GM19239 (cell line): ENCODE results near the gene MAP3K2.

Experiments used
- DNase-seq: peaks from one replicate; pipeline ENCODE4 v3.0.0; 2011; ENCODE audit warnings: low spot score; ENCODE audit not compliant: insufficient read length
- FAIRE-seq: peaks from 2 replicates; lab custom pipeline; 2011; peaks lifted over from hg19 to GRCh38; lab: Jason Lieb, UNC

The MAP3K2 gene

GRCh38 chr2:127386764-127387654 is 766 bp downstream of the MAP3K2 start:
- peak; percentile 84 for FAIRE-seq
- DNase-seq: peak; percentile 72

DNA sequence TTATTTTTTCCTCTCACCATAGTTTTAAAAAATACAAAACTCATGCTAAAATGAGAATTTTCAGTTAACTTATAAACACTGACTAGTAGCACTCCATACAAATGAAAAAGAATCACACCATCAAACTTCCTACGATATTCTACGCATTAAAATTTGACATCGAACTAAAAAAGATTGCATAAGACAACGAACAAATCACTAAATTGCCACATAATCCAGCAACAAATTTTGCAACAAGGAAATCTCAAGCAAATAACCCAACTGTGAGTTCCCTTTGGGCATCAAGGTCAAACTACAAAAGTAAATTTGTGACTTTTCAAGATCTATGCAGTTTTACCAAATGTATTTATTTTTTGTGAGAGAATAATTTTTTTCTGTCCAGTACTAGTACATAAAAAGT is 1.5 kb downstream of the MAP3K2 start:
- FAIRE-seq: no peak
- DNase-seq: no peak

DNA sequence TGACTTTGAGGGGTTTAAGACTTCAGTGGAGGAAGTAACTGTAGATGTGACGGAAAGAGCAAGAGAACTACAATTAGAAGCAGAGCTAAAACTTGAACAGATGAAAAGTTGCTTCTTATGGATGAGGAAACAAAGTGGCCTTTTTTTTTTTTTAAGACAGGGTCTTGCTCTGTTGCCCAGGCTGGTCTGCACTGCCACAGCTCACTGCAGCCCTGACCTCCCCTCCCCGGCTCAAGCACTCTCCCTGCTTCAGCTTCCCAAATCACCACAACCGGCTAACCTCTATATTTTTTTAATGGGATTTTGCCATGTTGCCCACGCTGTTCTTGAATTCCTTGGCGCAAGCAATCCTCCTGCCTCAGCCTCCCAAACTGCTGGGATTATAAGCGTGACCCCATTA is 3.2 kb downstream of the MAP3K2 start:
- DNase-seq (no peak), FAIRE-seq (no peak)

DNA sequence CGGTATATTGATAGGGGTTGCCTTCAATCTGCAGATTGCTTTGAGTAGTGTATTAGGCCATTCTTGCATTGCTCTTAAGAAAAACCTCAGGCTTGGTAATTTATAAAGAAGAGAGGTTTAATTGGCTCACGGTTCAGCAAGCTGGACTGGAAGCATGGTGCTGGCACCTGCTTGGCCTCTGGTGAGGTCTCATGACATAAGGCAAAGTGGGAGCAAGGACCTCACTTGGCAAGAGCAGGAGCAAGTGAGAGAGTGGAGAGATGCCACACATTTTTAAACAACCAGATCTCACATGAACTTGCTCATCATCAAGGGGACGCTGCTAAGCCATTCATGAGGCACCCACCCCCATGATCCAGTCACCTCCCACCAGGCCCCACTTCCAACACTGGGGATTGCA is 4.9 kb downstream of the MAP3K2 start:
- FAIRE-seq (no peak), DNase-seq (no peak)

DNA sequence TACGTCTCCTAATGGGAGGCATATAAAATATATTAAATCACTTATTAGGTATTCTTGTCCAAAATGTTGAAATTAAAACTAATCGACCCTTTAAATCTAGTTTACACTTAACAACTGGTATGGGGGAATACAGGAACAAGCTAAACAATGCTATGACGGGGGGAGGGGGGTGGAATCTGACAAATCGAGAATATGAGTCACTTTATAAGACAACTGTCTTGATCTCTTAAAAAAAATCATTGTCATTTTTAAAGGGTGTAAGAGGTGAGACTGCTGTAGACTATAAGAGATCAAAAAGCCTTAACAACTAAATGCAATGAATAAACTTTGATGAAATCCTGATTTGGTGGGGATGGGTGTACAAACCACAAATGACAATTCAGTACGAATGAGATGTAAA is 6.0 kb downstream of the MAP3K2 start:
- DNase-seq: no peak
- FAIRE-seq: no peak

DNA sequence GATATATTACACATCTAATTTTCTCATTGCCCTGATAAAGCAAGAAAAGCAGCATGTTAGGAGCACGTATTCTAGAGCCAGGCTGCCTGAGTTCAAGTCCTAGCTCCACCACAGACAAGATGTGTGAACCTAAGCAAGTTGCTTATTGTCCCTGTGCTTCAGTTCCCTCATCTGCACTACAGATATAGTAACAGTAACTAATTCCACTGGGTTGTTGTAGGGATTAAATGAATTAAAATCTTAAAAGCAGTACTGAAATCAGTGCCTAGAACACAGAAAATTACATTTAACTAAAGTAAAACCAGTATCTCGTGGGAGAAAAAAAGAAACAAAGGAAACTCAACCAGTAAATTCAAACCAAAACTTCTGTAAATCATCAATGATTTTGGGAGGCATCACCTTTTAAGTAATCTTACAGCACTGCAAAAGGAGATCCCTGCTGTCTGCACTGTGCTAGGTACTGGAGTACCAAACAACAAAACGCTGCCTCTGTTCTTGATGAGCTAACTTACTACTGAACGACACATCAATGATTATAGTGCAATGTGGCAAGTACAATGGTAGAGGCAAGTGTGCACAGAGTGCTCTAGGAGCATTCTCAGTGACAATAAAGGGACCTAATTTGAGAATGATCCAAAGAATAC is 7.9 kb downstream of the MAP3K2 start:
- DNase-seq: no peak
- peak; percentile 68 for FAIRE-seq

DNA sequence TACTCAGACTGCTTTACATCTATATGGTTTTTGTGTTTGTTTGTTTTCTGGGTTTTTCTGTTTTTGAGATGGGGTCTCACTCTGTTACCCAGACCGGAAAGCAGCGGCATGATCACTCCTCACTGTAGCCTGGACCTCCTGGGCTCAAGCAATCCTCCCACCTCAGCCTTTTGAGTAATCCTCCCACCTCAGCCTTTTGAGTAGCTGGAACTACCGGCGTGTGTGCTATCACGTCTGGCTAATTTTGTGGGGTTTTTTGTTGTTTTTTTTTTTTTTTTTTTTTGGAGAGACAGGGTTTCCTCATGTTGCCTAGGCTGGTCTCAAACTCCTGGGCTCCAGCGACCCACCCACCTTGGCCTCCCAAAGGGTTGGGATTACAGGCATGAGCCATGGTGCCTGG is 9.1 kb downstream of the MAP3K2 start:
- FAIRE-seq (no peak), DNase-seq (no peak)

- FAIRE-seq (no peak), DNase-seq (no peak)
These were observed 10.5 kb downstream of the MAP3K2 start for GRCh38 chr2:127377262-127377661.

DNA sequence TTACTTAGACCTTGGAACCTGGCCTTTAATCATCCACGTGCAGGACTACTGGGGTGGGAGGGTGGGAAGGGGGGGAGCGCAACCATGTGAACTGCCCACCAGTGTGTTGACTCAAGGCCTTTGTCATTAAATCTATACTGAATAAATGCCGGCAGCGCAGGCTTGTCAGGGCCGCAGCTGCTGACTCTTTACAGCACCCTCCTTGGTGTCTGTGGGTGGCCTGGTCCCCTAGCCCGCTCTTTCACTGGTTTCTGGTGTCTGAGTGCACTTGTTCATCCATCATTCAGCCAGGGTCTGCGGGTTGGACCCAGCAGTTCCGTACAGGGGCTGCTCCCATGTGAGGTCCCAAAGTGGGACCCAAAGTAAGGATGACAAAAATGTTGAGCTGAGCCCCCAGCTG is 11.5 kb downstream of the MAP3K2 start:
- FAIRE-seq (no peak), DNase-seq (no peak)

GRCh38 chr2:127373362-127374083 is 14.3 kb downstream of the MAP3K2 start:
- no peak for DNase-seq
- no peak for FAIRE-seq

DNA sequence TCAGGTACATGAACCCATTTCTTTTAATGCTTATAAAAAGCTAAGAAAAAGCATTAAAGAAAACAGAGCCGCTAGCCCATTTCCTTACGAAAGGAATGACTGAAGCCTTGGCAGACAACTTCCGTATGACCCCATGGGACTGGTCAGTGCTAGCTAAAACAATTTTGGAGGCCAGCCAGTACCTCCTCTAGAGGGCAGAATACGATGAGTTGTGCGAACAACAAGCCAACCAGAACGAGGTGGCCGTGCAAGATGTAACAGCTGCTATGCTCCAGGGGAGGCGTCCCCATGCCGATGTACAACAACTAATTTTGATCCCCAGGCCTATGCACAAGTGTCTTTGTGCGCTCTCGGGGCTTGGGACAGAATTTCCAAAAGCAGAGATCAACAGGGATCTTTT is 16.7 kb downstream of the MAP3K2 start:
- no peak for DNase-seq
- FAIRE-seq: no peak

- FAIRE-seq (no peak), DNase-seq (no peak)
These were observed 17.8 kb downstream of the MAP3K2 start for GRCh38 chr2:127370010-127370409.

DNA sequence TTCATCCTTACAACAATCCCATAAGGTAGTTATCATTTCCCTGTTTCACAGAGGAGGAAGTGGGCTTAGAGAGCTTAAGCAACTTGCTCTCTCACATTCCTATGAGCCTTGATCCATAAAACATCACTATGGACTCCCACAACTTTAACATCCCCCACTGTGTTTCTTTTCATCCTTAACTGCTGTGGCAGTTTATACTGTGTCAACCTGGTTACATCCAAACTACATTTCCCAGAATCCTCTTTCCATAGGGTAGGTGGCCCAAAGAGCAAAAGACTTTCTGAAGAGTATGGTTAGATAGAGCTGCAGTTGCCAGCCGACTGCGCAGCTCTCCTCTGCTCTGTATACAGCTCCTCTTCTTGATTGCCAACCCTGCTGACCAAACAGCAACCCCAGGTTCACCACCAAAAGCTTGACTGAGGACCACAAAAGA is 22.5 kb downstream of the MAP3K2 start:
- FAIRE-seq (no peak), DNase-seq (no peak)

DNA sequence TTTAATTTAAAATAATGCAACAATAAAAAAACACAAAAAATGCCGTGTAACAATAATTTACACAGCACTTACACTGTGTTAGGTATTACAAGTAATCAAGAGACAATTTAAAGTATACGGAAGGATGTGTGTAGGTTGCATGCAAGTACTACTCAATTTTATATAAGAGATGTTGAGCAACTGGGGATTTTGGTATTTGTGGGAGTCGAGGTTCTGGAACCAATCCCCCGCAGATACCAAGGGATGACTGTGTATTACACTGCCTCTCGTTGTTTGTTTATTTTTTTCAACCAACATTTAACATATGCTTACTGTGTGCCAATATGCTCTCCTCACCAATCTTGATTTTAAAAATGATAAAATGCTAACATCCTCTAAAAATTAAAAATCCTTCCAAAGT is 24.8 kb downstream of the MAP3K2 start:
- DNase-seq (no peak), FAIRE-seq (no peak)

DNA sequence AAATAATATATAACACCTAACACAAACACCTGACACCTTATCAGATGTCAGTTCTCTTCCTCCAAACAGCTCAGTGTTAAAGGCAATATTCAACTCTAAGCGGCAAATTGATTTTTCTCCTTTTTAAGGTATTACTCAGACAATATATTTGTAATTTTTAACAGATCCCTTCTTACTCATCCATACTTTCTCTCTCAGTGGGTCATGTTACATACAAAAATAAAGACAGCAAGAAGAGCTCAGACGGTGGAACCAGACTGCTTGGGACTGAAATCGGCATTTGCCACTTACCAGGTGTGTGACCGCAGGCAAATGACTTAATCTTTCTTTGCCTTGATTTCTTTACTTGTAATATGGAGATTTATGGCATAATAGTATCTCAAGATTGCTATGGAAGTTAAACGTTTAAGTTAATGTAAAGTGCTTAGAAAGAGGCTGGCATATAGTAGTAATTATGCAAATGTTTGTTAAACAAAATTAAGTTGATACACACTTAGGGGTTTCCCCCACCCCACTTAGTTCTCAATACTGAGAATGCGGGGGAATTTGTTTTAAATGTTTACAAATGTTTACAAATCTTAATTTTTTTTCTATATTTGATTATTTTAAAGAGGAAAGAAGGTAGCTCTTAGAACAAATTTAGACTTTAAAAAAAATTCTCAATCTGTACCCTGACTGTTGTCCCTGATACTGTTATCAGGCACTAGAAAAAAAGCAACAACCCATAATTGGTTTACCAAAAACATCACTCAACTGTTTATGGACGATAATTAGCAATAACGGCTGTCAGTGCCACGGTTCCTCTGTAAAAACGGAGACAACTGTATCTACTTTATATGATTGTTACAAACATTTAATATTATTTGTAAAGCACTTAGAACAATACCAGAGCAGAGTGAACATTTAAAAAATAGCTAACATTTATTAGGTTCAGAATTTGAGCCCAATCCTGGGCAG is 25.6 kb downstream of the MAP3K2 start:
- no peak for DNase-seq
- no peak for FAIRE-seq

GRCh38 chr2:127360242-127360641 is 27.5 kb downstream of the MAP3K2 start:
- FAIRE-seq (no peak), DNase-seq (no peak)

- DNase-seq (no peak), FAIRE-seq (no peak)
These were observed 28.3 kb downstream of the MAP3K2 start for GRCh38 chr2:127359520-127359919.

DNA sequence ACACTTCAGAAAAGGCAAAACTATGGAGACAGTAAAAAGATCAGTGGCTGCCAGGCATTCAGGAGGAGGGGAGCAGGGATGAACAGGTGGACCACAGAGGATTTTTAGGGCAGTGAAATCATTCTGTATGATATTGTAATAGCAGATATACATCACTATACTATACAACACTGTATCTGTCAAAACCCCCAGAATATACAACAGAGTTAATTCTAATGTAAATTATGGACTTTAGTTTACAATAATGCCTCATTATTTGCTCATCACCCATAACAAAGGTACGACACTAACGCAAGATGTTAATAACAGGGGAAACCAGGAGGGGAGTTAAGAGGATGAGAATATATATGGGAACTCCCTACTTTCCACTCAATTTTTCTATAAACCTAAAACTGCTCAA is 28.8 kb downstream of the MAP3K2 start:
- no peak for DNase-seq

DNA sequence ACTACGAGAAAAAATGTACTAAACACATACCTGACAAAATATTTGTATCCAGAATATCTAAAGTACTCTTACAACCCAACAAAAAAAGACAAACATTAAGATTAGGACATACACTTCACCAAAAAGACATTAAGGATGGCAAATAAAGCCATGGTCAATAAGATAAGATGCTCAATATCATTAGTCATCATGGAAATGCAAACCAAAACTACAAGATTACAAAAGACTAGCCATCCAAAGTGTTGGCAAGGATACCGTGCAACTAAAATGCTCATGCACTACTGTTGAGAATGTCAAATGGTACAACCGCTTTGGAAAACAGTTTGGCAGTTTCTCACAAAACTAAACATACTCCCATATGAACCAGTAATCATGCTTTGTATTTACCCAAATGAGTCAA is 29.7 kb downstream of the MAP3K2 start:
- DNase-seq (no peak), FAIRE-seq (no peak)

More for the DNA sequence above, 28.8 kb downstream of the MAP3K2 start:
- no peak for FAIRE-seq

DNA sequence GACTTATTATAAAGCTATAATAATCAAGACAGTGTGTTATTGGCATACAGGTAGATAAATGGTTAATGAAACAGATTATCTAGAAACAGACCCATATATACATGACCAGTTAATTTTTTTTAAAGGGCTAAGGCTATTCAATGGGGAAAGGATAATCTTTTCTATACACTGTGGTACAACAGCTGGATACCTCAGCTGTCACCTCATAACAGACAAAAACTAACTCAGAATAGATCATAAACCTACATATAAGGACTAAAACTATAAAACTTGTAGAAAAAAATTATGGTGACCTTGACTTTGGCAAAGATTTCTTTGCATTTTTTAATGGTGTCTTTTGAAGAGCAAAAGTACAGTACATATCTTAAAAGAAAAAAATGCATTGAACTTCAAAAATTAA is 30.2 kb downstream of the MAP3K2 start:
- FAIRE-seq (no peak), DNase-seq (no peak)
